ENCODE results near the gene TFF2.

GRCh38 chr21:42364304-42364865, 13.6 kb upstream of the TFF2 start:
- TF ChIP-seq CTCF (IDR thresholded peaks at IDR 0.05 in 8 of 11, conservative IDR thresholded peaks at IDR 0.05 in 3 of 11) (no peak), POLR2AphosphoS5 (IDR thresholded peaks at IDR 0.05) (no peak)

Data from spleen (tissue), 7 donors.